HepG2 (cell line): Measurements from ENCODE around the gene ACSF3. TPM values are rescaled to one million over a fixed set of nuclear protein-coding genes. Genes with fewer than 3 reads are reported as not detected.

Experiments
- EP300 ChIP-seq, 3 experiments: sonication (generic) in 1 of 3; formaldehyde crosslinking in 1 of 3; IDR thresholded peaks; 2 replicates each; pipeline versions ENCODE4 v1.5.1 to v1.6.1; 2011 to 2020; ENCODE audit warnings: low read depth in 2 of 3, low read length in 2 of 3, borderline replicate concordance in 1 of 3, improper control_type of control experiment in 1 of 3, mild to moderate bottlenecking in 1 of 3, missing genetic modification reagents in 1 of 3, moderate library complexity in 1 of 3
- ETV5 ChIP-seq: IDR thresholded peaks from 2 replicates; pipeline ENCODE4 v1.6.1; 2018; ENCODE audit warnings: missing biosample characterization, missing genetic modification reagents, inconsistent platforms, borderline replicate concordance
- FOXJ3 ChIP-seq: sonication (generic); formaldehyde crosslinking; IDR thresholded peaks from 2 replicates; pipeline ENCODE4 v1.4.0; 2020; ENCODE audit warnings: missing genetic modification reagents, mild to moderate bottlenecking, borderline replicate concordance
- GATA4 ChIP-seq: sonication (generic); IDR thresholded peaks from 2 replicates; pipeline ENCODE4 v1.6.1; 2016; ENCODE audit warnings: antibody characterized with exemption, low read depth, borderline replicate concordance
- LCORL ChIP-seq, 2 experiments: fragments of 450-650 bp in 1 of 2; sonication (generic) in 1 of 2; formaldehyde crosslinking in 1 of 2; IDR thresholded peaks; 2 replicates each; pipeline versions ENCODE4 v1.5.0 to v1.6.1; 2017 to 2020; ENCODE audit warnings: antibody characterized with exemption in 1 of 2, missing genetic modification reagents in 1 of 2
- RAD51 ChIP-seq: fragments of 450-650 bp; IDR thresholded peaks from 2 replicates; pipeline ENCODE4 v1.6.1; 2016; ENCODE audit warnings: borderline replicate concordance
- RFXANK ChIP-seq: IDR thresholded peaks from 2 replicates; pipeline ENCODE4 v1.6.1; 2016
- SAFB2 ChIP-seq: sonication (generic); formaldehyde crosslinking; IDR thresholded peaks from 2 replicates; pipeline ENCODE4 v1.5.1; 2020; ENCODE audit warnings: missing genetic modification reagents, low read depth, mild to moderate bottlenecking, borderline replicate concordance
- SOX5 ChIP-seq: IDR thresholded peaks from 2 replicates; pipeline ENCODE4 v1.6.1; 2016; ENCODE audit warnings: borderline replicate concordance
- ZNF12 ChIP-seq: sonication (generic); formaldehyde crosslinking; IDR thresholded peaks from 2 replicates; pipeline ENCODE4 v1.5.0; 2020; ENCODE audit warnings: missing genetic modification reagents
- polyA plus RNA-seq, 8 experiments: library from polyadenylated mRNA; depleted of rRNA in 3 of 8; stranded (reverse) in 7 of 8; unstranded in 1 of 8; fragments of >200 nt; fragmentation: Illumina TruSeq in 4 of 8; extraction: Trizol in 4 of 8; gene quantifications; 2 replicates each; pipeline versions ENCODE4 v1.2.1 to v1.2.3, GENCODE V29; 2011 to 2016; ENCODE audit warnings: low read depth in 4 of 8, missing spikeins in 1 of 8, mixed read lengths in 1 of 8; ENCODE audit not compliant: insufficient read depth in 1 of 8
- total RNA-seq, 5 experiments: library from RNA; depleted of rRNA; stranded (reverse); fragments of >200 nt; fragmentation: Illumina TruSeq; extraction: Trizol; gene quantifications; 2 replicates each; pipeline ENCODE4 v1.2.3, GENCODE V29; 2016; ENCODE audit warnings: low read depth in 1 of 5
- TF ChIP-seq, protein P1 (sequence below): sonication (generic); formaldehyde crosslinking; IDR thresholded peaks from 2 replicates; pipeline ENCODE4 v1.8.1; 2023; ENCODE audit warnings: mild to moderate bottlenecking, inconsistent platforms, moderate library complexity, missing genetic modification reagents, borderline replicate concordance
- TF ChIP-seq, protein P2 (sequence below): sonication (generic); formaldehyde crosslinking; IDR thresholded peaks from 2 replicates; pipeline ENCODE4 v1.4.0; 2020; ENCODE audit warnings: mild to moderate bottlenecking, missing genetic modification reagents
- TF ChIP-seq, protein P3 (sequence below): sonication (generic); formaldehyde crosslinking; IDR thresholded peaks from 2 replicates; pipeline ENCODE4 v1.4.0; 2020; ENCODE audit warnings: mild to moderate bottlenecking, missing genetic modification reagents
- TF ChIP-seq, protein P4 (sequence below): sonication (generic); formaldehyde crosslinking; IDR thresholded peaks from 2 replicates; pipeline ENCODE4 v1.4.0; 2020; ENCODE audit warnings: mild to moderate bottlenecking, missing genetic modification reagents
- TF ChIP-seq, protein P5 (sequence below): sonication (generic); formaldehyde crosslinking; IDR thresholded peaks from 2 replicates; pipeline ENCODE4 v1.8.1; 2023; ENCODE audit warnings: mild to moderate bottlenecking, missing genetic modification reagents
- TF ChIP-seq, protein P6 (sequence below): sonication (generic); formaldehyde crosslinking; IDR thresholded peaks from 2 replicates; pipeline ENCODE4 v1.8.1; 2022; ENCODE audit warnings: mild to moderate bottlenecking, missing genetic modification reagents
- TF ChIP-seq, protein P7 (sequence below): sonication (generic); formaldehyde crosslinking; IDR thresholded peaks from 2 replicates; pipeline ENCODE4 v1.4.0; 2020; ENCODE audit warnings: missing genetic modification reagents, low read depth, mild to moderate bottlenecking, borderline replicate concordance
- TF ChIP-seq, protein P8 (sequence below): sonication (generic); formaldehyde crosslinking; IDR thresholded peaks from 2 replicates; pipeline ENCODE4 v1.8.0; 2022; ENCODE audit warnings: mild to moderate bottlenecking, missing genetic modification reagents, moderate library complexity

Gene ACSF3
- total and polyA plus RNA-seq, 2 of the 13 experiments (the other 11 are each of a cell fraction or from before 2014, with no cell fraction given), result 14.9 to 30.6 TPM

DNA sequence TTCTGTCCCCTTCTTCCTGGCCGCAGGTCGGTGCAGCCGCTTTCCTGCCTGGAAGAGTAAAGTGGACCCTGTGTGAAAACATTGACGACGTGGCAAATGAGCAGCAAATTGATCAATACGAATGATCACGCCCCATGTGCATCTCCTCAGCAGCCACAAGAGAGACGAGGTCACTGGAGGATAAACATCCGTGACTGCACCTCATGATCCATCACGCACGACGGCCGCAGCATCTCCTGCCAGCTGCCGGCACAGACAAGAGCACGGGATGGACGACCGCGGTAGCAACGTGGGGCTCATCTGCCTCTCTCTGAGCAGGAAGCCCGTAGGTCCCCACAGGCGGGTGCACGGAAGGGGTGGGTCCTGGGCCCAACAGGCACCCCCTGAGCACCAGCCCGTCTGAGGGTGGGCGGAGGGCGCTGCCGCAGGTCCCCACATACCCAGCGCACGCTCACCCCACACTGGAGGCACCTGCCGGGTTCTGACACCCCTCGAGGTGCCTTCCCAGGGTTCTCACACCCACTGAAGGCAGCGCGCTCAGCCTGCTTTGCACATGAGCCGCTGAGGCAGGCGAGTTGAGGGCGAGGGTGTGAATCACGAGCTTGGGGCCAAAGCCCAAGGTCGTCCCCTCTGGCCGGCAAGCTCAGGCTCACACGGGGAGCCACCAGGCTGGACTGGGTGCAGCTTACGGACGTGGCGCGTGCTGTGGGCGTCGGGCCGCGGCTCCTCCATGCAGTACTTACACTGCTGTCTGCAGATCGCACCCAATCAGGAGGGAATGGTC, 65.6 kb downstream of the ACSF3 start (continued):
- TF ChIP-seq, protein P1, sequence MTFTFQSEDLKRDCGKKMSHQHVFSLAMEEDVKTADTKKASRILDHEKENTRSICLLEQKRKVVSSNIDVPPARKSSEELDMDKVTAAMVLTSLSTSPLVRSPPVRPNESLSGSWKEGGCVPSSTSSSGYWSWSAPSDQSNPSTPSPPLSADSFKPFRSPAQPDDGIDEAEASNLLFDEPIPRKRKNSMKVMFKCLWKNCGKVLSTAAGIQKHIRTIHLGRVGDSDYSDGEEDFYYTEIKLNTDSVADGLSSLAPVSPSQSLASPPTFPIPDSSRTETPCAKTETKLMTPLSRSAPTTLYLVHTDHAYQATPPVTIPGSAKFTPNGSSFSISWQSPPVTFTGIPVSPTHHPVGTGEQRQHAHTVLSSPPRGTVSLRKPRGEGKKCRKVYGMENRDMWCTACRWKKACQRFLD (CRISPR knock-in tag), result peak; percentile 73; the same call in 1 of the 2 replicates
- no peak for TF ChIP-seq FOXJ3 (CRISPR knock-in tag)
- TF ChIP-seq, protein P2, sequence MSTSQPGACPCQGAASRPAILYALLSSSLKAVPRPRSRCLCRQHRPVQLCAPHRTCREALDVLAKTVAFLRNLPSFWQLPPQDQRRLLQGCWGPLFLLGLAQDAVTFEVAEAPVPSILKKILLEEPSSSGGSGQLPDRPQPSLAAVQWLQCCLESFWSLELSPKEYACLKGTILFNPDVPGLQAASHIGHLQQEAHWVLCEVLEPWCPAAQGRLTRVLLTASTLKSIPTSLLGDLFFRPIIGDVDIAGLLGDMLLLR (CRISPR knock-in tag), result peak; percentile 57
- peak; percentile 45; the same call in 1 of the 2 replicates for TF ChIP-seq ETV5 (CRISPR knock-in tag)
- TF ChIP-seq, protein P3, sequence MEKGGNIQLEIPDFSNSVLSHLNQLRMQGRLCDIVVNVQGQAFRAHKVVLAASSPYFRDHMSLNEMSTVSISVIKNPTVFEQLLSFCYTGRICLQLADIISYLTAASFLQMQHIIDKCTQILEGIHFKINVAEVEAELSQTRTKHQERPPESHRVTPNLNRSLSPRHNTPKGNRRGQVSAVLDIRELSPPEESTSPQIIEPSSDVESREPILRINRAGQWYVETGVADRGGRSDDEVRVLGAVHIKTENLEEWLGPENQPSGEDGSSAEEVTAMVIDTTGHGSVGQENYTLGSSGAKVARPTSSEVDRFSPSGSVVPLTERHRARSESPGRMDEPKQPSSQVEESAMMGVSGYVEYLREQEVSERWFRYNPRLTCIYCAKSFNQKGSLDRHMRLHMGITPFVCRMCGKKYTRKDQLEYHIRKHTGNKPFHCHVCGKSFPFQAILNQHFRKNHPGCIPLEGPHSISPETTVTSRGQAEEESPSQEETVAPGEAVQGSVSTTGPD (CRISPR knock-in tag), result no peak
- TF ChIP-seq, protein P4, sequence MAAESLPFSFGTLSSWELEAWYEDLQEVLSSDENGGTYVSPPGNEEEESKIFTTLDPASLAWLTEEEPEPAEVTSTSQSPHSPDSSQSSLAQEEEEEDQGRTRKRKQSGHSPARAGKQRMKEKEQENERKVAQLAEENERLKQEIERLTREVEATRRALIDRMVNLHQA (CRISPR knock-in tag), result no peak
- TF ChIP-seq SOX5 (CRISPR knock-in tag), result peak; percentile 67; the same call in 1 of the 2 replicates
- TF ChIP-seq ZNF12 (CRISPR knock-in tag), result no peak
- TF ChIP-seq RAD51, result no peak
- TF ChIP-seq, protein P5, sequence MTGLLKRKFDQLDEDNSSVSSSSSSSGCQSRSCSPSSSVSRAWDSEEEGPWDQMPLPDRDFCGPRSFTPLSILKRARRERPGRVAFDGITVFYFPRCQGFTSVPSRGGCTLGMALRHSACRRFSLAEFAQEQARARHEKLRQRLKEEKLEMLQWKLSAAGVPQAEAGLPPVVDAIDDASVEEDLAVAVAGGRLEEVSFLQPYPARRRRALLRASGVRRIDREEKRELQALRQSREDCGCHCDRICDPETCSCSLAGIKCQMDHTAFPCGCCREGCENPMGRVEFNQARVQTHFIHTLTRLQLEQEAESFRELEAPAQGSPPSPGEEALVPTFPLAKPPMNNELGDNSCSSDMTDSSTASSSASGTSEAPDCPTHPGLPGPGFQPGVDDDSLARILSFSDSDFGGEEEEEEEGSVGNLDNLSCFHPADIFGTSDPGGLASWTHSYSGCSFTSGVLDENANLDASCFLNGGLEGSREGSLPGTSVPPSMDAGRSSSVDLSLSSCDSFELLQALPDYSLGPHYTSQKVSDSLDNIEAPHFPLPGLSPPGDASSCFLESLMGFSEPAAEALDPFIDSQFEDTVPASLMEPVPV (CRISPR knock-in tag), result peak; percentile 89; the same call in 1 of the 2 replicates
- TF ChIP-seq EP300 (IDR thresholded peaks at IDR 0.05; ENCODE audit: low read depth in 2 of 2, low read length in 2 of 2), result no peak; a peak in 1 of 4 replicates
- TF ChIP-seq EP300 (CRISPR knock-in tag; IDR thresholded peaks at IDR 0.05; ENCODE audit: borderline replicate concordance), result 0 out of 2 replicates have a peak, but pooled peaks have one; percentile 53
- no peak for TF ChIP-seq SAFB2 (CRISPR knock-in tag)
- TF ChIP-seq, protein P6, sequence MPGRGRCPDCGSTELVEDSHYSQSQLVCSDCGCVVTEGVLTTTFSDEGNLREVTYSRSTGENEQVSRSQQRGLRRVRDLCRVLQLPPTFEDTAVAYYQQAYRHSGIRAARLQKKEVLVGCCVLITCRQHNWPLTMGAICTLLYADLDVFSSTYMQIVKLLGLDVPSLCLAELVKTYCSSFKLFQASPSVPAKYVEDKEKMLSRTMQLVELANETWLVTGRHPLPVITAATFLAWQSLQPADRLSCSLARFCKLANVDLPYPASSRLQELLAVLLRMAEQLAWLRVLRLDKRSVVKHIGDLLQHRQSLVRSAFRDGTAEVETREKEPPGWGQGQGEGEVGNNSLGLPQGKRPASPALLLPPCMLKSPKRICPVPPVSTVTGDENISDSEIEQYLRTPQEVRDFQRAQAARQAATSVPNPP, result no peak
- no peak for TF ChIP-seq RFXANK (CRISPR knock-in tag)
- TF ChIP-seq, protein P7, sequence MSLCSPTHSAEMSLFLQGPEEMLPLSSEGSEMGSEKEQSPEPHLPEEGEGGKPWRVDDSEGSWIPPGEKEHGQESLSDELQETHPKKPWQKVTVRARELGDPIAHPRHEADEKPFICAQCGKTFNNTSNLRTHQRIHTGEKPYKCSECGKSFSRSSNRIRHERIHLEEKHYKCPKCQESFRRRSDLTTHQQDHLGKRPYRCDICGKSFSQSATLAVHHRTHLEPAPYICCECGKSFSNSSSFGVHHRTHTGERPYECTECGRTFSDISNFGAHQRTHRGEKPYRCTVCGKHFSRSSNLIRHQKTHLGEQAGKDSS (CRISPR knock-in tag), result peak; percentile 72; the same call in 1 of the 2 replicates
- no peak for TF ChIP-seq LCORL (IDR thresholded peaks at IDR 0.05)
- TF ChIP-seq LCORL (CRISPR knock-in tag; IDR thresholded peaks at IDR 0.05), result peak; percentile 86
- TF ChIP-seq, protein P8, sequence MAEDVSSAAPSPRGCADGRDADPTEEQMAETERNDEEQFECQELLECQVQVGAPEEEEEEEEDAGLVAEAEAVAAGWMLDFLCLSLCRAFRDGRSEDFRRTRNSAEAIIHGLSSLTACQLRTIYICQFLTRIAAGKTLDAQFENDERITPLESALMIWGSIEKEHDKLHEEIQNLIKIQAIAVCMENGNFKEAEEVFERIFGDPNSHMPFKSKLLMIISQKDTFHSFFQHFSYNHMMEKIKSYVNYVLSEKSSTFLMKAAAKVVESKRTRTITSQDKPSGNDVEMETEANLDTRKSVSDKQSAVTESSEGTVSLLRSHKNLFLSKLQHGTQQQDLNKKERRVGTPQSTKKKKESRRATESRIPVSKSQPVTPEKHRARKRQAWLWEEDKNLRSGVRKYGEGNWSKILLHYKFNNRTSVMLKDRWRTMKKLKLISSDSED (CRISPR knock-in tag), result 0 out of 2 replicates have a peak, but pooled peaks have one; percentile 79
- no peak for TF ChIP-seq GATA4
